ENCODE measurements around the gene KLHL30.

GRCh38 chr2:238095143-238095542 lies 43.3 kb upstream of the KLHL30 start:
- TF ChIP-seq CTCF (IDR thresholded peaks at IDR 0.05) = no peak
- no peak for TF ChIP-seq POLR2A (IDR thresholded peaks at IDR 0.05)

Data from breast epithelium (tissue), 3 donors.